H9 (cell line): Measurements from ENCODE around the gene LPP. TPM values are rescaled to one million over a fixed set of nuclear protein-coding genes. Genes with fewer than 3 reads are reported as not detected.

ENCODE experiments used
- DNase-seq: peaks from one replicate; pipeline ENCODE4 v3.0.0-alpha.2; 2017
- H2AFZ ChIP-seq: one replicate; pipeline ENCODE4 v1.6.1; 2013; ENCODE audit warnings: mild to moderate bottlenecking, low read length, control low read depth, moderate library complexity
- H2AK5ac ChIP-seq: 2 replicates; pipeline ENCODE4 v1.6.1; 2013; ENCODE audit warnings: low read length, control low read depth, mixed read lengths; ENCODE audit not compliant: insufficient read length
- H2BK120ac ChIP-seq: one replicate; pipeline ENCODE4 v1.6.1; 2013; ENCODE audit warnings: low read depth, mild to moderate bottlenecking, low read length, control low read depth, inconsistent platforms; ENCODE audit not compliant: poor library complexity, severe bottlenecking
- H2BK12ac ChIP-seq: 2 replicates; pipeline ENCODE4 v1.6.1; 2013; ENCODE audit warnings: low read length, control low read depth, mixed read lengths, low read depth; ENCODE audit not compliant: insufficient read length
- H2BK15ac ChIP-seq: 2 replicates; pipeline ENCODE4 v1.6.1; 2013; ENCODE audit warnings: low read depth, low read length, control low read depth
- H2BK20ac ChIP-seq: one replicate; pipeline ENCODE4 v1.6.1; 2013; ENCODE audit warnings: low read depth, mild to moderate bottlenecking, low read length, control low read depth, inconsistent platforms; ENCODE audit not compliant: poor library complexity, severe bottlenecking
- H2BK5ac ChIP-seq: 2 replicates; pipeline ENCODE4 v1.6.1; 2013; ENCODE audit warnings: low read length, control low read depth, mixed read lengths; ENCODE audit not compliant: insufficient read length
- H3K14ac ChIP-seq: 2 replicates; pipeline ENCODE4 v1.6.1; 2013; ENCODE audit warnings: low read length, control low read depth; ENCODE audit not compliant: insufficient read depth
- H3K18ac ChIP-seq: 2 replicates; pipeline ENCODE4 v1.6.1; 2013; ENCODE audit warnings: low read depth, mild to moderate bottlenecking, mixed read lengths, low read length, control low read depth; ENCODE audit not compliant: insufficient read length
- H3K23ac ChIP-seq: 2 replicates; pipeline ENCODE4 v1.6.1; 2013; ENCODE audit warnings: low read length, control low read depth, mixed read lengths, low read depth; ENCODE audit not compliant: insufficient read length
- H3K23me2 ChIP-seq: 2 replicates; pipeline ENCODE4 v1.6.1; 2013; ENCODE audit warnings: low read depth, mild to moderate bottlenecking, mixed read lengths, low read length, control low read depth; ENCODE audit not compliant: insufficient read length, poor library complexity, severe bottlenecking
- H3K27ac ChIP-seq: 2 replicates; pipeline ENCODE4 v1.5.1; 2013; ENCODE audit warnings: low read length, control low read depth, mixed read lengths, low read depth; ENCODE audit not compliant: insufficient read length
- H3K27me3 ChIP-seq: 2 replicates; pipeline ENCODE4 v1.6.1; 2013; ENCODE audit warnings: low read length, control low read depth, inconsistent platforms; ENCODE audit not compliant: insufficient read depth
- H3K4ac ChIP-seq: 2 replicates; pipeline ENCODE4 v1.6.1; 2013; ENCODE audit warnings: low read depth, mild to moderate bottlenecking, control low read depth, inconsistent platforms, low read length, moderate library complexity
- H3K4me1 ChIP-seq: 2 replicates; pipeline ENCODE4 v1.6.1; 2013; ENCODE audit warnings: low read length, control low read depth, inconsistent platforms; ENCODE audit not compliant: insufficient read depth
- H3K4me2 ChIP-seq: 2 replicates; pipeline ENCODE4 v1.6.1; 2013; ENCODE audit warnings: low read length, control low read depth, mixed read lengths; ENCODE audit not compliant: insufficient read length, insufficient read depth
- H3K56ac ChIP-seq: 2 replicates; pipeline ENCODE4 v1.6.1; 2013; ENCODE audit warnings: low read depth, mild to moderate bottlenecking, mixed read lengths, low read length, control low read depth; ENCODE audit not compliant: insufficient read length
- H3K79me1 ChIP-seq: 2 replicates; pipeline ENCODE4 v1.6.1; 2013; ENCODE audit warnings: low read depth, mild to moderate bottlenecking, moderate library complexity, low read length, control low read depth, inconsistent platforms; ENCODE audit not compliant: insufficient read depth, poor library complexity, severe bottlenecking
- H3K79me2 ChIP-seq: 2 replicates; pipeline ENCODE4 v1.6.1; 2013; ENCODE audit warnings: low read length, control low read depth, inconsistent platforms; ENCODE audit not compliant: insufficient read depth
- H3K9ac ChIP-seq: 2 replicates; pipeline ENCODE4 v1.6.1; 2013; ENCODE audit warnings: low read length, control low read depth, mixed read lengths; ENCODE audit not compliant: insufficient read length; ENCODE audit errors: extremely low read depth
- H3K9me3 ChIP-seq: one replicate; pipeline ENCODE4 v1.6.1; 2013; ENCODE audit warnings: low read depth, low read length, inconsistent platforms; ENCODE audit not compliant: control insufficient read depth
- H3T11ph ChIP-seq: one replicate; pipeline ENCODE4 v1.6.1; 2013; ENCODE audit warnings: mild to moderate bottlenecking, low read length, control low read depth, inconsistent platforms
- H4K20me1 ChIP-seq: one replicate; pipeline ENCODE4 v1.6.1; 2013; ENCODE audit not compliant: control insufficient read depth, insufficient read length, insufficient read depth
- H4K5ac ChIP-seq: 2 replicates; pipeline ENCODE4 v1.6.1; 2013; ENCODE audit warnings: low read depth, mild to moderate bottlenecking, mixed read lengths, low read length, control low read depth; ENCODE audit not compliant: insufficient read length
- H4K8ac ChIP-seq: replicated peaks from 2 replicates; pipeline ENCODE4 v1.6.1; 2013; ENCODE audit warnings: low read length, control low read depth, mixed read lengths, low read depth; ENCODE audit not compliant: insufficient read length
- H4K91ac ChIP-seq: 2 replicates; pipeline ENCODE4 v1.6.1; 2013; ENCODE audit warnings: low read depth, mild to moderate bottlenecking, moderate library complexity, mixed read lengths, low read length, control low read depth; ENCODE audit not compliant: insufficient read length
- H3K27ac Mint-ChIP-seq, 3 experiments: 2 replicates in 2 of 3; 3 replicates in 1 of 3; pipeline ENCODE4 v1.8.0; 2020 to 2021; ENCODE audit warnings: mixed read lengths in 3 of 3, mild to moderate bottlenecking in 1 of 3, moderate library complexity in 1 of 3
- H3K27me3 Mint-ChIP-seq: 2 replicates; pipeline ENCODE4 v1.8.0; 2021; ENCODE audit warnings: low read depth, mild to moderate bottlenecking, moderate library complexity, mixed read lengths
- H3K36me3 Mint-ChIP-seq, 3 experiments: 2 replicates in 2 of 3; 3 replicates in 1 of 3; pipeline ENCODE4 v1.8.0; 2020 to 2021; ENCODE audit warnings: low read depth in 3 of 3, mixed read lengths in 3 of 3; ENCODE audit not compliant: insufficient read depth in 1 of 3
- H3K4me1 Mint-ChIP-seq, 2 experiments: 2 replicates each; pipeline ENCODE4 v1.8.0; 2020; ENCODE audit warnings: mixed read lengths in 2 of 2
- H3K4me3 Mint-ChIP-seq, 2 experiments: 2 replicates in 1 of 2; 3 replicates in 1 of 2; pipeline ENCODE4 v1.8.0; 2020 to 2021; ENCODE audit warnings: mild to moderate bottlenecking in 2 of 2, mixed read lengths in 2 of 2, moderate library complexity in 1 of 2
- H3K9me3 Mint-ChIP-seq, 2 experiments: 2 replicates in 1 of 2; 3 replicates in 1 of 2; pipeline ENCODE4 v1.8.0; 2020; ENCODE audit warnings: mild to moderate bottlenecking in 2 of 2, mixed read lengths in 2 of 2, moderate library complexity in 1 of 2
- CTCF ChIP-seq: fragments of 200-600 bp; sonication (generic); conservative IDR thresholded peaks from 3 replicates; pipeline ENCODE4 v1.8.0; 2021; ENCODE audit warnings: antibody characterized with exemption, mild to moderate bottlenecking
- WGBS: extraction: QIAGEN DNeasy Blood & Tissue Kit; methylation state at CpG from one replicate; pipeline ENCODE4 v1.1.7; 2013; ENCODE audit warnings: missing lambda C conversion rate, low lambda C conversion rate, mixed read lengths; ENCODE audit not compliant: insufficient read length; ENCODE audit errors: extremely low coverage; 5-methylcytosine and 5-hydroxymethylcytosine counted together
- total RNA-seq: library from RNA; stranded (reverse); gene quantifications from 2 replicates; pipeline ENCODE4 v1.2.1, GENCODE V29; 2021

Gene LPP
- total RNA-seq, 1 experiment from 2014 or later: 64.6 TPM

GRCh38 chr3:188415196-188415595 lies 261.2 kb downstream of the LPP start:
- H3K27me3 Mint-ChIP-seq: no peaks in the 10 kb centered on the region
- H3K9me3 ChIP-seq: no peaks in the 10 kb centered on the region
- H3K9ac ChIP-seq: no peak overlapping the region
- H3K27ac ChIP-seq: no peak overlapping the region
- H3K4me2 ChIP-seq: no peak overlapping the region
- no peak overlapping the region for H3T11ph ChIP-seq
- H3K56ac ChIP-seq: no peak overlapping the region
- H2BK15ac ChIP-seq: no peak overlapping the region
- H3K27me3 ChIP-seq: no peaks in the 10 kb centered on the region
- H2BK20ac ChIP-seq: no peak overlapping the region
- H4K91ac ChIP-seq: no peak overlapping the region
- H3K18ac ChIP-seq: no peak overlapping the region
- H3K4me1 ChIP-seq: no peaks in the 10 kb centered on the region
- no peak overlapping the region for H3K23ac ChIP-seq
- H3K14ac ChIP-seq: no peak overlapping the region
- H2AK5ac ChIP-seq: no peak overlapping the region
- no CpG with 5 or more reads among the region's 3 CpGs for WGBS
- no peak overlapping the region for H3K4ac ChIP-seq
- H2BK120ac ChIP-seq: no peak overlapping the region
- no peaks in the 10 kb centered on the region for H3K36me3 Mint-ChIP-seq
- H3K27ac Mint-ChIP-seq: no peak overlapping the region
- no peaks in the 10 kb centered on the region for H3K9me3 Mint-ChIP-seq
- no peaks in the 10 kb centered on the region for H3K79me1 ChIP-seq
- H2BK5ac ChIP-seq: no peak overlapping the region
- no peak for TF ChIP-seq CTCF
- DNase-seq: no peak
- H4K20me1 ChIP-seq: no peaks in the 10 kb centered on the region
- H4K8ac ChIP-seq: no peak overlapping the region
- no peak overlapping the region for H2BK12ac ChIP-seq
- no peaks in the 10 kb centered on the region for H3K79me2 ChIP-seq
- no peak overlapping the region for H4K5ac ChIP-seq
- no peaks in the 10 kb centered on the region for H3K23me2 ChIP-seq
- no peaks in the 10 kb centered on the region for H3K4me1 Mint-ChIP-seq
- H2AFZ ChIP-seq: no peak overlapping the region
- H3K4me3 Mint-ChIP-seq: no peak overlapping the region
